KMS-11 (cell line): ENCODE data around the gene P4HB.

Source experiments
- H2AFZ ChIP-seq: fragments of 200-600 bp; sonication (generic); 2 replicates; pipeline ENCODE4 v1.6.1; 2016; ENCODE audit warnings: antibody characterized with exemption, mixed run types, low read depth
- H3K27ac ChIP-seq: fragments of 200-600 bp; sonication (generic); 2 replicates; pipeline ENCODE4 v1.6.1; 2016; ENCODE audit warnings: mild to moderate bottlenecking, mixed run types
- H3K27me3 ChIP-seq: fragments of 200-600 bp; sonication (generic); 2 replicates; pipeline ENCODE4 v1.6.1; 2017; ENCODE audit warnings: mild to moderate bottlenecking, low read depth, mixed run types, moderate library complexity; ENCODE audit not compliant: insufficient read depth
- H3K36me3 ChIP-seq: fragments of 200-600 bp; sonication (generic); 2 replicates; pipeline ENCODE4 v1.6.1; 2017; ENCODE audit warnings: mild to moderate bottlenecking, mixed run types; ENCODE audit not compliant: insufficient read depth
- H3K4me1 ChIP-seq: fragments of 200-600 bp; sonication (generic); 2 replicates; pipeline ENCODE4 v1.6.1; 2016; ENCODE audit warnings: mild to moderate bottlenecking, low read depth, mixed run types; ENCODE audit not compliant: poor library complexity, severe bottlenecking
- H3K4me2 ChIP-seq: fragments of 200-600 bp; sonication (generic); 2 replicates; pipeline ENCODE4 v1.7.0; 2016; ENCODE audit warnings: mild to moderate bottlenecking, mixed run types
- H3K4me3 ChIP-seq: fragments of 200-600 bp; sonication (generic); IDR thresholded peaks from 2 replicates; pipeline ENCODE4 v1.6.1; 2017; ENCODE audit warnings: low read depth, low read length, mixed read lengths; ENCODE audit not compliant: insufficient read depth
- H3K79me2 ChIP-seq: fragments of 200-600 bp; sonication (generic); 2 replicates; pipeline ENCODE4 v1.6.1; 2016; ENCODE audit warnings: low read depth, mixed run types; ENCODE audit not compliant: insufficient read depth
- H3K9ac ChIP-seq: fragments of 200-600 bp; sonication (generic); 2 replicates; pipeline ENCODE4 v1.6.1; 2016; ENCODE audit warnings: mild to moderate bottlenecking, mixed run types
- H4K20me1 ChIP-seq: fragments of 200-600 bp; sonication (generic); 2 replicates; pipeline ENCODE4 v1.6.1; 2016; ENCODE audit warnings: mild to moderate bottlenecking, mixed run types; ENCODE audit not compliant: insufficient read depth
- CTCF ChIP-seq: fragments of 200-600 bp; sonication (generic); conservative IDR thresholded peaks from 2 replicates; pipeline ENCODE4 v1.6.1; 2017; ENCODE audit warnings: low read depth, mild to moderate bottlenecking, antibody characterized with exemption, low read length, moderate library complexity, mixed read lengths

P4HB gene

DNA sequence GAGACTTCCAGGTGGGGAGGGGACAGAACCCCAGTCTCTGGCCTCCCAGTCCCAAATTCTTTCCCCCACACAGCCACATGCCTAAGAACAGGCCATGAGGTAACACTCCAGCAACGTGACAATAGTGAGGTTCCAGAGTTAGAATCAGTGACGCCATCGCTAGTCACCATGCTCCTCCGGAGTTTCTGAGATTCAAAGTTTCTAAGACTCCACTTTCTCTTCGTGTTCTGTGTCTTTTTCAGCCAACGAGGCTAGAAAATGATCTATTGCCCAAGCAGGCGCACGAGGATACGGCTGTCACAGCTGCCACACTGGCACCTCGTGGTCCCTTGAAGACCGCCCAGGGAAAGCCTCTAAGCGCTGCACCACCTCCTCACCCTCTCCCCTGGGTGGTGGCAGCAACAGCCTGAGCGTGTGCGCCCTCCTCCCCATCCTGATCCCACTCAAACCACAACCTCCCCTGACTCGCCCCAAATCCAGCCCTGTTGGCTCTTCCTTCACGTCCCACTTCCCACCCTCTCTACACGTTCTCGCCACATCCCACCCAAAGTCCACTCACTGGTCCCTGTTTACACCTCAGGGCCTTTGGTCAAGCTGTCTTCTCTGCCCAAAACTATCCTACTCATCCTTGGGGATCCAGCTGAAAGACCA lies 28.3 kb downstream of the P4HB start:
- Histone ChIP-seq H3K4me1 (peaks cover 28% of the 10 kb centered on the region), H4K20me1 (no peaks in the 10 kb centered on the region), H3K4me3 (no peak overlapping the region), H3K36me3 (no peaks in the 10 kb centered on the region), H3K27me3 (no peaks in the 10 kb centered on the region), H3K27ac (peak overlapping the region; percentile 89), H3K79me2 (peaks cover 9% of the 10 kb centered on the region; the same call in 1 of the 2 replicates), H2AFZ (peak overlapping the region; percentile 65), H3K9ac (peak overlapping the region; percentile 89), H3K4me2 (peak overlapping the region; percentile 99)
- TF ChIP-seq CTCF = no peak

DNA sequence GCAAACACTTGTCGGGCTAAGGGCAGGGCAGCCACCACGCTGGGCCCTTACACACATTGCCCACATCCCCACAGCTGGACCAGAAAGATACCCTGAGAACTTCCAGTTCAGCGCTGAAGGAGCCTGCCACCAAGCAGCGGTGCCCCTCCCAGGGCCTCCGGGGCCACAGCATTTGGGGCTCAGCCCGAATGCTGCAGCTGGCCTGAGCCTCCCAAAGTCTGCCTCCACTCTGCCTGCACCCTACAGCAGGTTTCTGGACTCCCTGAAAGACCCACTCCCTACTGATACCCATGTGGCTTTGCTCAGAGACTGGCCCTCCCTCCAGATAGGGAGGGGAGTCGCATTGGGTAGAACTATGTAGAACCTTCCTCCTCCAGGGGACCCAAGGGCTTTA lies 28.8 kb downstream of the P4HB start:
- H3K27me3 ChIP-seq = no peaks in the 10 kb centered on the region
- no peak for TF ChIP-seq CTCF
- no peak overlapping the region for H3K4me3 ChIP-seq
- H4K20me1 ChIP-seq = no peaks in the 10 kb centered on the region
- H3K4me1 ChIP-seq = peaks cover 28% of the 10 kb centered on the region
- H3K9ac ChIP-seq = peak overlapping the region; percentile 89
- H3K36me3 ChIP-seq = no peaks in the 10 kb centered on the region
- peak overlapping the region; percentile 99 for H3K4me2 ChIP-seq
- peak overlapping the region; percentile 65 for H2AFZ ChIP-seq
- peak overlapping the region; percentile 89 for H3K27ac ChIP-seq
- H3K79me2 ChIP-seq = peaks cover 9% of the 10 kb centered on the region; the same call in 1 of the 2 replicates

GRCh38 chr17:81829858-81830257 lies 30.5 kb downstream of the P4HB start:
- Histone ChIP-seq H3K36me3 (no peaks in the 10 kb centered on the region), H3K9ac (no peak overlapping the region), H3K79me2 (peaks cover 9% of the 10 kb centered on the region; the same call in 1 of the 2 replicates)

DNA sequence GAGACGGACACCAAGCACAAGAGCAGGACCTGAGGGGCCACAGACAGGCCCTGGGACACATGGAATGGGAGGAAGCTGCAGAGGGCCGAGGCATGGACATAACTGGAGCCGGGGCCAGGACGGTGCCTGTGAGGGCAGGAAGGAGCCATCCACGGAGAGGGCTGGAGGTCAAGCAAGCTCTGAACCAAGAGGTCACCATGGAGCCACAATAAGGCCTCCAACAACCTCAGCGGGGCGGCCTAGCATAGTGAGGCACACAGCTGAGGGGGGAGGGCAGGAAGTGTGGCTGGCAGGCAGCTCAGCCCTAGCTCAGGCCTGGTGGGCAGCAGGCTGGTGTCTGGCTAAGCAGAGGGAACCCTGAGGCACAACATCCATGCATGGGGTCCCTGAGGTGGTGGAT lies 31.7 kb downstream of the P4HB start:
- Histone ChIP-seq H3K27me3 (no peaks in the 10 kb centered on the region), H2AFZ (no peak overlapping the region), H3K4me3 (no peak overlapping the region), H3K36me3 (no peaks in the 10 kb centered on the region), H4K20me1 (no peaks in the 10 kb centered on the region), H3K4me1 (peaks cover 21% of the 10 kb centered on the region), H3K4me2 (no peak overlapping the region), H3K9ac (no peak overlapping the region), H3K79me2 (no peaks in the 10 kb centered on the region), H3K27ac (no peak overlapping the region)
- no peak for TF ChIP-seq CTCF

More at GRCh38 chr17:81829858-81830257, 30.5 kb downstream of the P4HB start:
- Histone ChIP-seq H3K27me3 (no peaks in the 10 kb centered on the region), H4K20me1 (no peaks in the 10 kb centered on the region), H3K4me1 (peaks cover 28% of the 10 kb centered on the region), H3K27ac (no peak overlapping the region), H2AFZ (no peak overlapping the region), H3K4me3 (no peak overlapping the region), H3K4me2 (no peak overlapping the region)
- TF ChIP-seq CTCF = no peak
